Effector CD4-positive, alpha-beta T cell (primary cell): Measurements from ENCODE around the gene CYB5R4.

Experiments used
- DNase-seq: peaks from one replicate; pipeline ENCODE4 v3.0.0-alpha.2; 2020

The CYB5R4 gene

DNA sequence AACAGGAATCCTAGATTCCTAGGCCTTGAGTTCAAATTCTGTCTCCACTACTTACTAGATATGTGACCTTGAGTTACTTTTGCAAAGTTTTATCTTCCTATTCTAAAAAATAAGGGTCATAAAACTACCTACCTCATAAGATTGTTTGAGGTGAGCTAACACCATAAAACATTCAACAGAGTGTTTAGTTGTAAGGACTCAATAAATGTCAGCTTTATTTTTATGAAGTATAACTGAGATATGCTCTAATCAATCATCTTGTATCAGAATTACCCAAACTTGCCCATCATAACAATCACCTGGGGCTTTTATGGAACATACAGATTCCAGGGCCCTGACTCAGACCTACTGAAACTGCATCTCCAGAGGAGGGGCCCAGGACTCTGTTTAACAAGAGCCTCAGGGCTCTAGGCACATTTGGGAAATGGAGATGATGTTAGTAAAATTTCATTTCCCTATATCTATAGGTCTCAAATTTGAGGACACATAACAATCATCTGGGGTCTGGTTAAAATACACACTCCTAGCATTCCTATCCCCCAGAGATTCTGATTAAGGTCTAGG, 138.6 kb downstream of the CYB5R4 start:
- DNase-seq = no peak

- no peak for DNase-seq
These were observed 141.6 kb downstream of the CYB5R4 start for GRCh38 chr6:84001119-84001518.

GRCh38 chr6:84002226-84002625, 142.7 kb downstream of the CYB5R4 start:
- no peak for DNase-seq

GRCh38 chr6:84003131-84003530, 143.6 kb downstream of the CYB5R4 start:
- DNase-seq = no peak

DNA sequence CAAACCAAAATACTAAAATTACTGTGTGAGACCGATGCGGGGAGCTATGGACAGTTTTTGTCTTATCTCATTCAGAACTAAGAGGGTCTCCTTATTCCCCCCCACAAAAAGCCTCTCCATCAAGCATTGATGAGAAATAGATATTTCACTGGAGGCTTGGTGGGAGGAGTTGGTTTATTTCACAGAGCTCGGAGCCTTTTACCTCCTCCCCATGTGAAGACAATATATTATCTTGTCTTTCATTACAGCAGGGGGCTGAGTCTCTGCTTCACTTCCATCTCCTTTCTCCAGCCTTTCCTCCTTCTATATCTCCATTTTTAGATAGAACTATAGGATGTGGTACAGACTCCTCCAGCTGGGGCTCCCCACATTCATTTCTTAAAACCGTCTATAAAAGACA, 144.2 kb downstream of the CYB5R4 start:
- DNase-seq = no peak

GRCh38 chr6:84007871-84008270, 148.4 kb downstream of the CYB5R4 start:
- DNase-seq = no peak

GRCh38 chr6:84013354-84013753, 153.9 kb downstream of the CYB5R4 start:
- no peak for DNase-seq

DNA sequence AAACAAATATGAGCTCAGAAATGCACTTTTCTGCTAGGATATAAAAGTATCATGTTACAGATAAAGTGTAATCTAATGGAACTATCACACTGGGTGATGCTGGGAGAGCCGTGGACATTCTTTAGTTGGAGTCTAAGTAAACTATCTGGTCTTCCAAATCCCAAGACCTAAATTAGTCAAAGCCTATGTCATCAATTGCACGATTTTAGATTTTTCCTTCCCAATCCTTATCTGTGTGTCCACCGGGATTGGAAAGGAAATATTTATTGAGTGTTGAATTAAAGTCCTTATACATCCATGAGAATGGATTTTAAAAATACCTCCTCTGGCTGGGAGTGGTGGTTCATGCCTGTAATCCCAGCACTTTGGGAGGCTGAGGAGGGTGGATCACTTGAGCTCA, 154.4 kb downstream of the CYB5R4 start:
- no peak for DNase-seq

GRCh38 chr6:84016029-84016428, 156.5 kb downstream of the CYB5R4 start:
- DNase-seq = no peak
